AG10803 (cell line): ENCODE measurements around the gene ATAD3A.
A peak's percentile ranks its signal among the peaks of the same experiment; 100 is the strongest.
"Not testable (repeated sequence)": the region's sequence is repeated elsewhere in the genome, so short reads cannot be mapped to it uniquely, and the experiment has no call there.

ENCODE experiments used
- DNase-seq: peaks from one replicate; pipeline ENCODE4 v3.0.0; 2010; ENCODE audit warnings: low read depth
- H3K4me3 ChIP-seq: 2 replicates; pipeline ENCODE4 v1.5.1; 2011; ENCODE audit warnings: mild to moderate bottlenecking, low read length, control low read depth
- TF ChIP-seq, protein P1 (sequence below): conservative IDR thresholded peaks from 2 replicates; pipeline ENCODE4 v1.5.1; 2011; ENCODE audit warnings: mild to moderate bottlenecking, low read length, control low read depth, inconsistent platforms

The ATAD3A gene

DNA sequence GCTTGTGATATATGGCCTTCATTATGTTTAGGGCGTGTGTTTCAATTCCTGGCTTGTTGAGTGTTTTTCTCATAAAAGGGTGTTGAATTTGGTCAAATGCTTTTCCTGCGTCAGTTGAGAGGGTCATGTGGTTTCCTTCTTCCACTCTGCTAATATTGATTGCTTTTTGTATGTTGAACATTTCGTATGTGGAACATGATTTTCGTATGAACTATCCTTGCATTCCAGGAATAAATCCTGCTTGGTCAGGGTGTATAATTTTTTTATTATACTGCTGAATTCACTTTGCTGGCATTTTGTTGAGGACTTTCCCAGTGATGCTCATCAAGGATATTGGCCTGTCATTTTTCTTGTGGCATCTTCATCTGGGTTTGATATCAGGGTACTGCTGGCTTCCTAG, 4.7 kb upstream of the ATAD3A start:
- DNase-seq: no peak
- no peak overlapping the region for H3K4me3 ChIP-seq
- TF ChIP-seq, protein P1, sequence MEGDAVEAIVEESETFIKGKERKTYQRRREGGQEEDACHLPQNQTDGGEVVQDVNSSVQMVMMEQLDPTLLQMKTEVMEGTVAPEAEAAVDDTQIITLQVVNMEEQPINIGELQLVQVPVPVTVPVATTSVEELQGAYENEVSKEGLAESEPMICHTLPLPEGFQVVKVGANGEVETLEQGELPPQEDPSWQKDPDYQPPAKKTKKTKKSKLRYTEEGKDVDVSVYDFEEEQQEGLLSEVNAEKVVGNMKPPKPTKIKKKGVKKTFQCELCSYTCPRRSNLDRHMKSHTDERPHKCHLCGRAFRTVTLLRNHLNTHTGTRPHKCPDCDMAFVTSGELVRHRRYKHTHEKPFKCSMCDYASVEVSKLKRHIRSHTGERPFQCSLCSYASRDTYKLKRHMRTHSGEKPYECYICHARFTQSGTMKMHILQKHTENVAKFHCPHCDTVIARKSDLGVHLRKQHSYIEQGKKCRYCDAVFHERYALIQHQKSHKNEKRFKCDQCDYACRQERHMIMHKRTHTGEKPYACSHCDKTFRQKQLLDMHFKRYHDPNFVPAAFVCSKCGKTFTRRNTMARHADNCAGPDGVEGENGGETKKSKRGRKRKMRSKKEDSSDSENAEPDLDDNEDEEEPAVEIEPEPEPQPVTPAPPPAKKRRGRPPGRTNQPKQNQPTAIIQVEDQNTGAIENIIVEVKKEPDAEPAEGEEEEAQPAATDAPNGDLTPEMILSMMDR: no peak

GRCh38 chr1:1508775-1509464, 3.0 kb upstream of the ATAD3A start:
- not testable (repeated sequence) for H3K4me3 ChIP-seq, DNase-seq

DNA sequence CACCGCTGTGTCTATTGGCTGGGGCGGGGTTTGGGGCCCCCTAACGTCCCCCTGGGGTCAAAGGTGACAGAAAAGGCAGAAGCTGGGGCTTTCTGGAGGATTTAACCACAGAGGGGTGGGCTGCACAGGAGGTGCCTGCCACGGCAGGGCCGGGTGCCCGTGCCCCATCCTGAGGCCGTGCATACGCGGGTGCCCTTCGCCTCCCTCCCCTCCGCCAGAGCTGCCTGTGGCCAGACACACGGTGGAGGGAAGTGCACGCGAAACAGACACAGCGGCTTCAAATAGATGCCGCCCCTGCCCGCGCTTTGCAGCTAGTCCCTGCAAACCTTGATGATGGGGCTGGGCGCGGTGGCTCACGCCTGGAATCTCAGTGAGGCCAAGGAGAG, 2.5 kb upstream of the ATAD3A start:
- not testable (repeated sequence) for DNase-seq, H3K4me3 ChIP-seq

DNA sequence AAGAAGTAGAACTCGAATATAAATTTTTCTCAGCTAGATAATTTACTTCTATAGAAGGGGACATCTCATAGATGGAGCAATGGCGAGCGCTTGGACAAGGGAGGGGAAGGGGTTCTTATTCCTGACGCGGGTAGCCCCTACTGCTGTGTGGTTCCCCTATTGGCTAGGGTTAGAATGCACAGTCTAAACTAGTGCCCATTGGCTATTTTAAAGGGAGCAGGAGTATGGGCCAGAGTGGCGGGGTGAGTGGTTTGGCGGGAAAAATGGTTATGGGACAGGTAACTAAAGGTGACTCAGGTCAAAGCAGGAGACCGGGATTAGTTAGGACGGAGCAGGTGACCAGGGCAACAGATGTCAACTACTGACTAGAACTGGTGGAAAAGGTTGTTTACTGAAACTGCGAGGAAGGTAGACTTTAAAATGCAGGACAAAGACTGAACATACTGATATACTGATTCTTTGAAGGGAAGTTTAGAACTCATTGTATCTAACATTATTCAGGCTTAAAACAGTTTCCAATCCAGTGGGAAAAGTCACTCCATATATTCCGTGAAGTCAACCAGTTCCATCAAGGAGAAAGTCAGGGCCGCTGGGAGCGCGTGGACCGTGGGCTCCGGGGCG, 940 bp upstream of the ATAD3A start:
- no peak for DNase-seq
- peak overlapping the region; percentile 89 for H3K4me3 ChIP-seq
- TF ChIP-seq, protein P1: peak; percentile 22; the same call in 1 of the 2 replicates

DNA sequence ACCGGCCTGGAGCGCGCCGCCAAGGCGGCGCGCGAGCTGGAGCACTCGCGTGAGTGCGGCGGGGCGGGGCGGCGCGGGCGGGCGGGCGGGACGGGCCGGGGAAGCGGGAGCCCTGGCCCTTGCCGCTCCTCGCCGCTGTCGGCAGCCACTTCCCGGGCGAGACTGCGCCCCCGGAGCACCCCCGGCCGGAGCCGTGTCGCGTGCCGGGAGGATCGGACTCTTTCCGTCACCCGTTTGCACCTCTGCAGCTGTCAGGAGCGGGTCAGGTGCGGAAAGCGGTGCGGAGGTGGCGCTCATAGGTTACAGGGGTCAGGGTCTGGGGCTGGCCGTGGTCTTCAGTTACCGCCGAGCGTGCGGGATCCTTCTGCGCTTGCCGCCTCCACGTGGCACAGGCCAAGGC, 463 bp downstream of the ATAD3A start:
- DNase-seq: not testable (repeated sequence)
- H3K4me3 ChIP-seq: peak overlapping the region; percentile 89

GRCh38 chr1:1513675-1514074, 1.7 kb downstream of the ATAD3A start:
- not testable (repeated sequence) for DNase-seq

DNA sequence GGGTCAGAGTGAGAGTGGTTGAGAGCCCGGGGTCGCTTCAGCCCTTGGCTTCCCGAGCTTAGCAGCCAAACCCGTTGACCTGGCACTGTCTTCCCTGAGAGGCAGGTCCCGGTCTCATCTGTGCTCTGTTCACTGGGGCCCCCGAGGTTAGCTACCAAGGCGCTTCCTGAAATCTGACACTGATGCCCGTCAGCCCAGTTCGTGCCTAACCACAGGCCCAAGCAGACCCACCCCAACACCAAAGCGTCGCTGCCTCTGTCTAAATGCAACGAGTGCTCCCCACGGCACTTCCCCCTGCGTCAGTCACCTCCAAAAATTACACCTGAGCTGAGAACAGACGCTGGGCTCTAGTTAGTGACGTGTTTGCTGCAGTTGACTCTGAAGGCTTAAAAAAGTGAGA, 2.4 kb downstream of the ATAD3A start:
- not testable (repeated sequence) for H3K4me3 ChIP-seq, DNase-seq

More at GRCh38 chr1:1513675-1514074, 1.7 kb downstream of the ATAD3A start:
- not testable (repeated sequence) for H3K4me3 ChIP-seq

- DNase-seq, H3K4me3 ChIP-seq: not testable (repeated sequence)
These were observed 5.0 kb downstream of the ATAD3A start for GRCh38 chr1:1516923-1517322.

GRCh38 chr1:1517973-1518620, 6.1 kb downstream of the ATAD3A start:
- DNase-seq: no peak
- TF ChIP-seq, protein P1: no peak
- H3K4me3 ChIP-seq: no peak overlapping the region

DNA sequence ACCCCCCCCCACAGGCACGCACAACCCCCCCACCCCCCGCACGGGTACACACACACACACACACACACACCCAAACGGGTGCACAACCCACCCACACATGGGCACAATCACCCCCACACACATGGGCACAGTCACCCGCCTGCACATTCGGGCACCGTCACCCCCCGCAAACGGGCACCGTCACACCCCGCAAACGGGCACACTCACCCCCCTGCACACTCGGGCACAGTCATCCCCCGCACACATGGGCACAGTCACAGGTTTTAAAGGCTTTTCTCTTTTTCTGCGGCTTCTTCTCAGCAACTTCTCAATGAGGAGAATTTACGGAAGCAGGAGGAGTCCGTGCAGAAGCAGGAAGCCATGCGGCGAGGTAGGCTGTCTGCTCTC, 6.7 kb downstream of the ATAD3A start:
- not testable (repeated sequence) for H3K4me3 ChIP-seq

GRCh38 chr1:1519805-1520505, 8.0 kb downstream of the ATAD3A start:
- not testable (repeated sequence) for H3K4me3 ChIP-seq, DNase-seq

More for the DNA sequence above, 6.7 kb downstream of the ATAD3A start:
- DNase-seq: not testable (repeated sequence)
